OCI-LY7 (cell line): ENCODE data around the gene OR13D1. TPM values are rescaled to one million over a fixed set of nuclear protein-coding genes. Genes with fewer than 3 reads are reported as not detected.

Source experiments
- BruUV-seq: library from RNA; stranded (reverse); fragments of 400-500 nt; replicated peaks from 2 replicates; lab custom pipeline; 2021; lab: Mats Ljungman, UMichigan
- CTCF ChIA-PET: fragments of 300-600 bp; sonication (Branson Sonifier 250); formaldehyde crosslinking; loops from one replicate; lab custom pipeline; 2022; ENCODE audit warnings: antibody characterized with exemption; ENCODE audit not compliant: unreplicated experiment; lab: Charles Lee
- POLR2A ChIA-PET: fragments of 300-600 bp; sonication (Branson Sonifier 250); formaldehyde crosslinking; loops from one replicate; lab custom pipeline; 2022; ENCODE audit warnings: antibody characterized with exemption; lab: Charles Lee
- DNase-seq: peaks from one replicate; pipeline ENCODE4 v3.0.0-alpha.2; 2015; ENCODE audit warnings: low spot score
- H2AFZ ChIP-seq: fragments of 200-600 bp; sonication (generic), shearing (Covaris generic); 2 replicates; pipeline ENCODE4 v1.6.1; 2014; ENCODE audit warnings: mild to moderate bottlenecking, antibody characterized with exemption, low read length, moderate library complexity
- H3K27ac ChIP-seq: fragments of 200-600 bp; sonication (generic); 2 replicates; pipeline ENCODE4 v1.5.1; 2014; ENCODE audit warnings: mixed run types, low read depth, mild to moderate bottlenecking, moderate library complexity, low read length, inconsistent platforms; ENCODE audit not compliant: poor library complexity, severe bottlenecking
- H3K36me3 ChIP-seq: fragments of 200-600 bp; sonication (generic); 2 replicates; pipeline ENCODE4 v1.6.1; 2014; ENCODE audit warnings: mild to moderate bottlenecking, antibody characterized with exemption, low read length, moderate library complexity, mixed read lengths; ENCODE audit not compliant: insufficient read depth
- H3K4me1 ChIP-seq: fragments of 200-600 bp; sonication (generic); 2 replicates; pipeline ENCODE4 v1.5.1; 2014; ENCODE audit warnings: mild to moderate bottlenecking, low read length; ENCODE audit not compliant: insufficient read depth, poor library complexity, severe bottlenecking
- H3K4me2 ChIP-seq: fragments of 200-600 bp; sonication (generic); 2 replicates; pipeline ENCODE4 v1.6.1; 2014; ENCODE audit warnings: mild to moderate bottlenecking, low read length
- H3K4me3 ChIP-seq: fragments of 200-600 bp; sonication (generic); 2 replicates; pipeline ENCODE4 v1.5.1; 2014; ENCODE audit warnings: mild to moderate bottlenecking, low read depth, low read length; ENCODE audit not compliant: poor library complexity, severe bottlenecking
- H3K79me2 ChIP-seq: fragments of 200-600 bp; sonication (generic); 2 replicates; pipeline ENCODE4 v1.6.1; 2016; ENCODE audit warnings: low read depth, mild to moderate bottlenecking, low read length, moderate library complexity, mixed read lengths; ENCODE audit not compliant: insufficient read depth
- H3K9me2 ChIP-seq: fragments of 200-600 bp; sonication (generic); 2 replicates; pipeline ENCODE4 v1.6.1; 2016; ENCODE audit warnings: mild to moderate bottlenecking, low read length, mixed read lengths; ENCODE audit not compliant: insufficient read depth
- H3K9me3 ChIP-seq: fragments of 200-600 bp; sonication (generic); 2 replicates; pipeline ENCODE4 v1.6.1; 2014; ENCODE audit warnings: mild to moderate bottlenecking, mixed run types, low read length, mixed read lengths
- H4K20me1 ChIP-seq: fragments of 200-600 bp; sonication (generic); 2 replicates; pipeline ENCODE4 v1.6.1; 2014; ENCODE audit warnings: mild to moderate bottlenecking, antibody characterized with exemption, low read length, moderate library complexity, mixed read lengths; ENCODE audit not compliant: insufficient read depth
- CTCF ChIP-seq: fragments of 200-600 bp; sonication (generic); conservative IDR thresholded peaks from 2 replicates; pipeline ENCODE4 v1.5.1; 2014; ENCODE audit warnings: mild to moderate bottlenecking, antibody characterized with exemption, low read length, moderate library complexity, mixed read lengths
- EZH2phosphoT487 ChIP-seq: fragments of 200-600 bp; sonication (generic); IDR thresholded peaks from 2 replicates; pipeline ENCODE4 v1.6.1; 2018; ENCODE audit warnings: low read depth, borderline replicate concordance, mild to moderate bottlenecking, mixed run types, antibody characterized with exemption, low read length, moderate library complexity, mixed read lengths
- intact Hi-C: fragments of 100-400 bp; cut with micrococcal nuclease; formaldehyde crosslinking; loops from one replicate; pipeline ENCODE4 v1.10.0; 2022; ENCODE audit not compliant: unreplicated experiment
- total RNA-seq, 2 experiments: library from RNA; depleted of rRNA in 1 of 2; stranded (reverse); fragments of >200 nt in 1 of 2; shearing (Covaris generic) in 1 of 2; gene quantifications; 2 replicates each; pipeline ENCODE4 v1.2.3, GENCODE V29; 2014 to 2022

OR13D1 gene
- total RNA-seq, 2 experiments from 2014 or later: not detected

DNA sequence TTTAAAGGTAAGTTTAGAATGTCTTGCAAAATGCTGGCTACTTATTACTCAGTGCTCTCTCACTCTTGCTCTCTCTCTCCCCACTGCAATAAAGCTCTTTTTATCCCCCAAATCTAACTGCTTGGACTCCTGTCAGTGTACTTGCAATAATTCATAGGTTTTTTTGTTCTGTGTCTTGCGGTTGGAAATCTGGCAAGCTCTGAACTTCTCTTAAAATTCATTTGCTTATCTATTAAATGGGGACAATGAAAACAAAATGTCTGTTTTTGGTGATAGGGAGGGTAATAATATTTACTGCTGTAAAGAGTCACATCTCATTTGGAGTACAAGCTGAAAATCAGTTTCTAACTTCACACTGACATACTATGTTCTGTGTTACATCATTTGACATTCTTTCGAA lies 18.7 kb upstream of the OR13D1 start:
- CTCF ChIA-PET: no interaction called here
- Histone ChIP-seq H2AFZ (no peak overlapping the region), H3K4me3 (no peak overlapping the region), H4K20me1 (no peaks in the 10 kb centered on the region), H3K4me1 (no peaks in the 10 kb centered on the region), H3K27ac (no peak overlapping the region), H3K79me2 (no peaks in the 10 kb centered on the region), H3K9me2 (no peaks in the 10 kb centered on the region), H3K9me3 (no peaks in the 10 kb centered on the region), H3K36me3 (no peaks in the 10 kb centered on the region), H3K4me2 (no peak overlapping the region)
- no TSS peak for BruUV-seq
- POLR2A ChIA-PET: interaction anchor here (1.5 kb wide), 1 partner anchor 13 kb away, joined by 3 read pairs; no protein-coding TSS in a partner anchor
- DNase-seq: no peak
- intact Hi-C loops: no loop called here
- TF ChIP-seq CTCF: no peak
- no peak for TF ChIP-seq EZH2phosphoT487

DNA sequence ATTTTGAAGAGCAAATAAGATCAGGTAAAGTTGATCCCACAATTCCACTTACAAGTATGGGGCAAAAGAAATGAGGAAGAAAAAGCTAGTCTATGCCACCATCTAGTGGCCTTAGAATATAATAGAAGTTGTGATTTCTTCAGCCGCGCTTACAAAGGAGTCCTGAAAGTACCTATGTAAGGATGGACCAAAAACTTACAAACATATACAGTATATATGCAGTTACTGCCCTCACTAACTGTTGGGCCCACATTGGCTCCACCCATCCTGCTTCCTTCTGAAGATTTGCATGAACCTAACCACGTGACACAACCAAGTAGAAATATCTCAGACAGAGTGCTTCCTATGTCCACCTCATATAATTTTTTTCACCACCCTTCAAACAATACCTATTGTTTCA lies 11.7 kb upstream of the OR13D1 start:
- intact Hi-C loops: loop anchor here (5.0 kb wide), 2 partner anchors 60 to 505 kb away; no protein-coding TSS in a partner anchor

More for the DNA sequence above, 11.7 kb upstream of the OR13D1 start:
- Histone ChIP-seq H3K9me3 (no peaks in the 10 kb centered on the region), H2AFZ (no peak overlapping the region; the same call in 1 of the 2 replicates), H3K79me2 (no peaks in the 10 kb centered on the region), H3K4me3 (no peak overlapping the region), H3K9me2 (no peaks in the 10 kb centered on the region), H3K36me3 (no peaks in the 10 kb centered on the region), H4K20me1 (no peaks in the 10 kb centered on the region), H3K4me1 (peaks cover 4% of the 10 kb centered on the region), H3K4me2 (0 out of 2 replicates have a peak overlapping the region, but pooled peaks have one; percentile 4), H3K27ac (no peak overlapping the region)
- BruUV-seq: no TSS peak
- DNase-seq: peak; percentile 62
- ChIA-PET POLR2A (interaction anchor here (0.6 kb wide), 1 partner anchor 375 kb away, joined by 3 read pairs; no protein-coding TSS in a partner anchor), CTCF (no interaction called here)
- TF ChIP-seq CTCF (peak; percentile 82), EZH2phosphoT487 (no peak)
